Suprapubic skin (tissue), 4 donors: ENCODE measurements around the gene CADPS. TPM values are rescaled to one million over a fixed set of nuclear protein-coding genes. Genes with fewer than 3 reads are reported as not detected.

Experiments used
- DNase-seq, 2 donors: peaks; one replicate each; pipeline ENCODE4 v3.0.0-alpha.2; 2019; ENCODE audit warnings: low spot score in 2 of 2
- H3K27ac ChIP-seq: fragments of 200-600 bp; sonication (generic); one replicate; pipeline ENCODE4 v1.5.1; 2019
- H3K27me3 ChIP-seq: fragments of 200-600 bp; sonication (generic); one replicate; pipeline ENCODE4 v1.5.1; 2019
- H3K36me3 ChIP-seq: fragments of 200-600 bp; sonication (generic); one replicate; pipeline ENCODE4 v1.5.1; 2019
- H3K4me1 ChIP-seq: fragments of 200-600 bp; sonication (generic); one replicate; pipeline ENCODE4 v1.5.1; 2019
- H3K4me3 ChIP-seq: fragments of 200-600 bp; sonication (generic); one replicate; pipeline ENCODE4 v1.5.1; 2019; ENCODE audit warnings: mild to moderate bottlenecking
- H3K9me3 ChIP-seq: fragments of 200-600 bp; sonication (generic); one replicate; pipeline ENCODE4 v1.5.1; 2019
- EP300 ChIP-seq: sonication (generic); formaldehyde crosslinking; IDR thresholded peaks from one replicate; pipeline ENCODE4 v1.6.1; 2017; ENCODE audit warnings: antibody characterized with exemption
- POLR2A ChIP-seq, 2 donors: fragments of 450-650 bp; IDR thresholded peaks; one replicate each; pipeline ENCODE4 v1.6.1; 2017; ENCODE audit warnings: antibody characterized with exemption in 2 of 2, mild to moderate bottlenecking in 2 of 2, moderate library complexity in 2 of 2
- POLR2AphosphoS5 ChIP-seq, 3 donors: sonication (generic); formaldehyde crosslinking; IDR thresholded peaks; one replicate each; pipeline ENCODE4 v1.6.1; 2017; ENCODE audit warnings: antibody characterized with exemption in 3 of 3
- WGBS: methylation state at CpG from one replicate; pipeline ENCODE4 v1.1.5; 2018; 5-methylcytosine and 5-hydroxymethylcytosine counted together
- total RNA-seq, 4 donors: library from RNA; depleted of rRNA; stranded (reverse); fragments of >200 nt; gene quantifications; one replicate each; pipeline ENCODE4 v1.1.0, GENCODE V29; 2016
- TF ChIP-seq, protein P1 (sequence below), 2 donors: fragments of 200-600 bp in 1 of 2; fragments of 450-650 bp in 1 of 2; sonication (generic) in 1 of 2; IDR thresholded peaks; one replicate each; pipeline ENCODE4 v1.5.1; 2016 to 2019; ENCODE audit warnings: antibody characterized with exemption in 2 of 2, mild to moderate bottlenecking in 1 of 2, moderate library complexity in 1 of 2

The CADPS gene
- total RNA-seq, 4 donors from 2014 or later = 0.57 to 3.8 (median 3.0) TPM

DNA sequence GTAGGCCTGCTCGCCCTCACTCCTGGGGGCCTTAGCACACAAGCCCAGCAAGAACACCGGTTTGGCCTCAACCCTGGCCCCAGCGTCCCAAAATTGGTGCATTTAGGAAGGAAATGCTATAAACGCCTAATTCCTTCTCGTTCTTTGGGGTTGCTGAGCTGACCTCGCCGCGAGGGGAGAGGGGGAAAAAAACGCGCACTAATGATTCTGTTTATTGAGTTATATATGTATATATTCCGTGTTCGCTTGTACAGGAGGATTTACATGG, 505.8 kb downstream of the CADPS start:
- 2% methylated on average over 10 of the region's 12 CpGs for WGBS
- H3K4me1 ChIP-seq = peaks cover 60% of the 10 kb centered on the region
- peak overlapping the region; percentile 38 for H3K4me3 ChIP-seq

DNA sequence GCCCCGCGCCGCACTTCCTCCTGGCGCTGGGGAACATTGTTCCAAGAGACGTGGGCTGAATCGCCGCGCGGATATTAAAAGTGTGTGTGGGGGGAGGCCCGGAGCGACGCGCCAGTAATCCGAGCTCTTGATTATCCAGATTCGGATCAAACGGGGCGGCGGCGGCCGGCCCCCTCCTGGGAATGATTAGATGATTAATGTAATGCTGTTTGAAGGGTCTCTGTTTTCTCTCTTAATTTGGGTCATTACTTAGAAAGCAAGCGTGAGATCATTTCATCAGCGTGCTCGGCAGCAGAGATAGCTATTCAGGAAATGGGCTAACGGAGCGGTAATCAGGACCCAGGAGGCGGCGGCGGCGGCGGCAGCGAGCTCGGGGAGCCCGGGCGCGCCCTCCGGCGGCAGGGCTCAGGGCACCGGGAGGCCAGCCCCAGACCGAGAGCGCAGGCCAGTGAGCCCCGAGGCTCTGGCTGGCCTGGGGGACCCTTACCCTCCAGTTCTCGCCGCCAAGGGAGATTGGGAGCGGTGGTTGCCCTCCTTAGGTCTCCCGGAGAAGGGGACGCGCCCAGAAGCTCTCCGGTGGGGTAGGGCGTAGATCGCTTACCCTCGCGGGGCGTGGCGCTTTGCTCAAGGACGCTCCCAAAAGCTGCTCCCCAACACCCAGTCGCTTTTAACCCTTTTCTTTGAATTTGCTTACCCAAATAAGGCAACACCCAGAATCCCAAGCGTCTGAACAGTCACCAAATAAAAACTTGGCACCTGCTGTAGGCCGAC, 506.3 kb downstream of the CADPS start:
- no peaks in the 10 kb centered on the region for H3K36me3 ChIP-seq
- peaks cover 91% of the 10 kb centered on the region for H3K27me3 ChIP-seq
- DNase-seq = no peak
- peak overlapping the region; percentile 38 for H3K4me3 ChIP-seq
- TF ChIP-seq EP300 = no peak
- H3K9me3 ChIP-seq = no peaks in the 10 kb centered on the region
- H3K4me1 ChIP-seq = peaks cover 55% of the 10 kb centered on the region
- WGBS = 4% methylated on average over 32 of the region's 58 CpGs
- H3K27ac ChIP-seq = no peak overlapping the region

More for the DNA sequence above, 505.8 kb downstream of the CADPS start:
- Histone ChIP-seq H3K9me3 (no peaks in the 10 kb centered on the region), H3K27ac (no peak overlapping the region), H3K27me3 (peaks cover 96% of the 10 kb centered on the region), H3K36me3 (no peaks in the 10 kb centered on the region)
- no peak for DNase-seq
- TF ChIP-seq EP300 (no peak), POLR2A (IDR thresholded peaks at IDR 0.05) (no peak), POLR2AphosphoS5 (IDR thresholded peaks at IDR 0.05) (no peak)
- TF ChIP-seq, protein P1, sequence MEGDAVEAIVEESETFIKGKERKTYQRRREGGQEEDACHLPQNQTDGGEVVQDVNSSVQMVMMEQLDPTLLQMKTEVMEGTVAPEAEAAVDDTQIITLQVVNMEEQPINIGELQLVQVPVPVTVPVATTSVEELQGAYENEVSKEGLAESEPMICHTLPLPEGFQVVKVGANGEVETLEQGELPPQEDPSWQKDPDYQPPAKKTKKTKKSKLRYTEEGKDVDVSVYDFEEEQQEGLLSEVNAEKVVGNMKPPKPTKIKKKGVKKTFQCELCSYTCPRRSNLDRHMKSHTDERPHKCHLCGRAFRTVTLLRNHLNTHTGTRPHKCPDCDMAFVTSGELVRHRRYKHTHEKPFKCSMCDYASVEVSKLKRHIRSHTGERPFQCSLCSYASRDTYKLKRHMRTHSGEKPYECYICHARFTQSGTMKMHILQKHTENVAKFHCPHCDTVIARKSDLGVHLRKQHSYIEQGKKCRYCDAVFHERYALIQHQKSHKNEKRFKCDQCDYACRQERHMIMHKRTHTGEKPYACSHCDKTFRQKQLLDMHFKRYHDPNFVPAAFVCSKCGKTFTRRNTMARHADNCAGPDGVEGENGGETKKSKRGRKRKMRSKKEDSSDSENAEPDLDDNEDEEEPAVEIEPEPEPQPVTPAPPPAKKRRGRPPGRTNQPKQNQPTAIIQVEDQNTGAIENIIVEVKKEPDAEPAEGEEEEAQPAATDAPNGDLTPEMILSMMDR (IDR thresholded peaks at IDR 0.05) = no peak

DNA sequence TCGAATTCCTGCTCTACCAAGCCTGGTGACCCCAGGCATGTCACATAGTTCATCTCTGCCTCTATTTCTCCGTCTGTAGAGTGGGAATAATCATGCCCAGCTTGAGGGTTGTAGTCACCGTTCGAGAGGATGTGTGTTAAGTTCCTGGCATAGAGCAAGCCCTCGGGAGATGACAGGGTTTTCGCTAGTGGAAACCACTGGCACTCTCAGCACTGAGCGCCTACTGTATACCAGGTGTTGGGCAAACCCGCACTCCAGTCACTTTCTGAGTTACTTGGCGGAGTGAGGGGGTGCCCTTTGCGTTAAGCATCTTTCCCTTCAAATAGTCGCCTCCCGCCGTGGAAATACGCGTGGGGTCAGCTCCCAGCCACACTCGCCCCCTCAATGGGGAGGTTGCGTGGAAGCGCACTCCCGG, 506.9 kb downstream of the CADPS start:
- H3K4me1 ChIP-seq = peaks cover 49% of the 10 kb centered on the region
- 0% methylated on average over 2 of the region's 19 CpGs for WGBS
- no peak overlapping the region for H3K27ac ChIP-seq
- DNase-seq = no peak
- H3K4me3 ChIP-seq = peak overlapping the region; percentile 38
- H3K9me3 ChIP-seq = no peaks in the 10 kb centered on the region
- peaks cover 85% of the 10 kb centered on the region for H3K27me3 ChIP-seq
- TF ChIP-seq POLR2A (IDR thresholded peaks at IDR 0.05) = no peak
- TF ChIP-seq, protein P1 (IDR thresholded peaks at IDR 0.05) = no peak
- H3K36me3 ChIP-seq = no peaks in the 10 kb centered on the region

DNA sequence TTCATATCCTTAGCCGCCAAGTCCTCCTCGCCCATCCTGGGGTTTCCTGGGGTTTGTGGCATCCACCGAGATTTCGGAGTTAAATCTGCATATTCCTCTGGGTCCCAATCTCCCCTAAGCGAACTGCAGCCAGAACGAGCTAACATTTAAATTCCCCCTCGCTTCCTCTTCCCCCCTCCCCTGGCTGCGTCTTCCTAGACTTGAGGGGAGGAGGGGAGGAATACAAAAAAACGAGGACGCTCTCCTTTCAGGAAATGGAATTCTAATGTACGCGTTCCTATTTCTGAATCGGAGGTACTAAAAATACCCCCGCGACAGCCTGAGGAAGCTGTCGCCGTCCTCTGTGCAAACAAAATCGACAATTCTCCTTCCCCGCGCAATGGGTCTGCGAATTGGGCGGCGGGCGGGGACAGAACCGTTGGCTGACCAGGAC, 507.4 kb downstream of the CADPS start:
- WGBS = 6% methylated on average over 25 of the region's 25 CpGs
- Histone ChIP-seq H3K36me3 (no peaks in the 10 kb centered on the region), H3K27ac (no peak overlapping the region), H3K4me1 (peaks cover 44% of the 10 kb centered on the region), H3K27me3 (peaks cover 84% of the 10 kb centered on the region), H3K9me3 (no peaks in the 10 kb centered on the region), H3K4me3 (no peak overlapping the region)
- DNase-seq = no peak
- TF ChIP-seq, protein P1 (IDR thresholded peaks at IDR 0.05) = no peak
- TF ChIP-seq POLR2A (IDR thresholded peaks at IDR 0.05) (no peak), EP300 (no peak), POLR2AphosphoS5 (IDR thresholded peaks at IDR 0.05) (no peak)

DNA sequence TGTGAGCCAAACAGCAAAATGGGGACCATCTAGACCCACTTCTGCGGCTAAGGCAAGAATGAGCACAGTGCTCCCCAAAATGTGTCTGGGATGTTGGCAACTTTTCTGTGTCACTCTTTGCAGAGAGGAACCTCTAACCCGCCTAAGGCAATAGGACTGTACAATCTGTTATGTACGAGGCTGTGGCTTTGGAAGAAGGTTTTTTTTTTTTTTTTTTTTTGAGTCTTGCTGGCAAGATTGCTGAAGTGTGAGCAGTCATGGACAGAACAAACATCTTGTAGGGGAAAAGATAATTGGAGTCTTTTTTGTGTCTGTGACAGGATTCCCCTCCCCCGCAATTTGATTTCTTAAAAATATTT, 509.1 kb downstream of the CADPS start:
- 46% methylated on average over 4 of the region's 4 CpGs for WGBS
- Histone ChIP-seq H3K4me3 (no peak overlapping the region), H3K9me3 (no peaks in the 10 kb centered on the region), H3K27me3 (peaks cover 74% of the 10 kb centered on the region), H3K36me3 (no peaks in the 10 kb centered on the region), H3K27ac (no peak overlapping the region), H3K4me1 (peaks cover 29% of the 10 kb centered on the region)
- DNase-seq = no peak
- TF ChIP-seq POLR2AphosphoS5 (IDR thresholded peaks at IDR 0.05) (no peak), EP300 (no peak), POLR2A (IDR thresholded peaks at IDR 0.05) (no peak)
- TF ChIP-seq, protein P1 (IDR thresholded peaks at IDR 0.05) = no peak
